ENCODE measurements around the gene CACNA1C. TPM values are rescaled to one million over a fixed set of nuclear protein-coding genes. Genes with fewer than 3 reads are reported as not detected.

The CACNA1C gene
- total and polyA plus RNA-seq, 10 of the 15 experiments (the other 5 are each of a cell fraction or from before 2014, with no cell fraction given), result under 0.01 to 0.15 (median 0.09) TPM; not detected in 5

GRCh38 chr12:2563709-2564108, 510.9 kb downstream of the CACNA1C start:
- Histone ChIP-seq H2AFZ (ENCODE audit: control insufficient read depth, low read depth, low read length) (no peak overlapping the region), H3K27ac (ENCODE audit: control insufficient read depth, insufficient read depth) (no peak overlapping the region), H3K4me2 (ENCODE audit: control insufficient read depth, insufficient read depth) (no peak overlapping the region), H3K9me3 (replicated peaks; ENCODE audit: control insufficient read depth, insufficient read depth, low read length) (no peaks in the 10 kb centered on the region), H3K79me2 (ENCODE audit: control insufficient read depth, insufficient read depth, low read length) (no peaks in the 10 kb centered on the region), H3K36me3 (ENCODE audit: control insufficient read depth in 2 of 2, insufficient read depth in 2 of 2, low read length in 1 of 2) (no peaks in the 10 kb centered on the region), H3K9ac (ENCODE audit: control insufficient read depth, insufficient read depth, low read length) (no peak overlapping the region), H3K4me3 (no peak overlapping the region), H3K27me3 (replicated peaks in 1 of 2; ENCODE audit: control insufficient read depth in 2 of 2, insufficient read depth in 2 of 2, low read length in 1 of 2) (peaks cover 2 to 3% of the 10 kb centered on the region in 2 experiments; a peak in 3 of 4 replicates), H4K20me1 (ENCODE audit: control insufficient read depth, insufficient read depth) (no peaks in the 10 kb centered on the region), H3K4me1 (ENCODE audit: control insufficient read depth, insufficient read depth, low read length) (no peaks in the 10 kb centered on the region)
- CTCF ChIA-PET, result interaction anchor here (1.1 kb wide), 1 partner anchor 19 kb away, joined by 3 read pairs; no protein-coding TSS in a partner anchor
- DNase-seq (ENCODE audit: low read depth, low spot score), result no peak
- no TSS peak for BruUV-seq (replicated peaks)
- in situ Hi-C loops (cut with MboI) (no loop called here), intact Hi-C loops (cut with micrococcal nuclease; ENCODE audit: unreplicated experiment) (no loop called here)
- POLR2A ChIA-PET, result no interaction called here
- WGBS (ENCODE audit: insufficient coverage, insufficient replicate concordance, low lambda C conversion rate, missing lambda C conversion rate), result 42% methylated on average over 6 of the region's 6 CpGs
- no peak for ATAC-seq
- no peak for TF ChIP-seq MXI1 (IDR thresholded peaks at IDR 0.05; ENCODE audit: low read depth, low read length)
- no peak for TF ChIP-seq IRF3 (IDR thresholded peaks at IDR 0.05)
- TF ChIP-seq SUPT20H (IDR thresholded peaks at IDR 0.05; ENCODE audit: borderline replicate concordance, control insufficient read depth, low read depth, low read length), result no peak
- no peak for TF ChIP-seq CBX5 (IDR thresholded peaks at IDR 0.05; ENCODE audit: low read depth)
- TF ChIP-seq E2F8 (IDR thresholded peaks at IDR 0.05; ENCODE audit: low read depth, partially characterized antibody), result no peak
- no peak for TF ChIP-seq ZBED1 (IDR thresholded peaks at IDR 0.05; ENCODE audit: borderline replicate concordance)
- TF ChIP-seq YBX1 (IDR thresholded peaks at IDR 0.05), result no peak
- no peak for TF ChIP-seq PAX5 (IDR thresholded peaks at IDR 0.05; ENCODE audit: borderline replicate concordance, low read depth, low read length)
- no peak for TF ChIP-seq ZNF274 (IDR thresholded peaks at IDR 0.05; ENCODE audit: insufficient read depth, insufficient read length)
- TF ChIP-seq PBX3 (IDR thresholded peaks at IDR 0.05; ENCODE audit: insufficient replicate concordance, low read depth, low read length), result no peak
- FAIRE-seq, result no peak
- SMC1A ChIA-PET (ENCODE audit: uncharacterized antibody, unreplicated experiment), result no interaction called here
- RAD21 ChIA-PET (ENCODE audit: unreplicated experiment), result no interaction called here

Data from GM12878 (cell line).